Endothelial cell of umbilical vein (primary cell): ENCODE results near the gene MLPH. TPM values are rescaled to one million over a fixed set of nuclear protein-coding genes. Genes with fewer than 3 reads are reported as not detected.

Source experiments
- BruUV-seq: library from RNA; stranded (reverse); fragments of 400-500 nt; replicated peaks from 2 replicates; lab custom pipeline; 2021; lab: Mats Ljungman, UMichigan
- CTCF ChIA-PET: fragments of 300-600, 350-600 bp; sonication (Branson Sonifier 250); formaldehyde crosslinking; loops from one replicate; lab custom pipeline; 2021; ENCODE audit warnings: antibody characterized with exemption, inconsistent platforms; lab: Charles Lee
- POLR2A ChIA-PET: fragments of 300-600, 350-600 bp; sonication (Branson Sonifier 250); formaldehyde crosslinking; loops from one replicate; lab custom pipeline; 2021; ENCODE audit warnings: antibody characterized with exemption, inconsistent platforms; lab: Charles Lee
- DNase-seq: peaks from one replicate; pipeline ENCODE4 v3.0.0-alpha.2; 2011; ENCODE audit warnings: low read depth, low spot score
- FAIRE-seq: peaks from 2 replicates; lab custom pipeline; 2011; peaks lifted over from hg19 to GRCh38; lab: Jason Lieb, UNC
- H2AFZ ChIP-seq: 2 replicates; pipeline ENCODE4 v1.6.0; 2012; ENCODE audit warnings: low read depth, low read length, control low read depth, inconsistent platforms
- H3K27ac ChIP-seq: 2 replicates; pipeline ENCODE4 v1.5.1; 2011; ENCODE audit warnings: low read depth, mild to moderate bottlenecking, control low read depth, low read length, moderate library complexity; ENCODE audit not compliant: insufficient read depth
- H3K27me3 ChIP-seq, 2 experiments: 2 replicates each; pipeline versions ENCODE4 v1.6.0 to v1.6.1; 2011; ENCODE audit warnings: low read length in 2 of 2, mixed read lengths in 1 of 2; ENCODE audit not compliant: control insufficient read depth in 2 of 2, insufficient read depth in 2 of 2
- H3K36me3 ChIP-seq, 2 experiments: 2 replicates in 1 of 2; 3 replicates in 1 of 2; pipeline ENCODE4 v1.5.1; 2011; ENCODE audit warnings: low read length in 2 of 2, mild to moderate bottlenecking in 1 of 2, moderate library complexity in 1 of 2; ENCODE audit not compliant: control insufficient read depth in 2 of 2, insufficient read depth in 2 of 2; ENCODE audit errors: extremely low read depth in 1 of 2
- H3K4me1 ChIP-seq: 3 replicates; pipeline ENCODE4 v1.5.1; 2011; ENCODE audit warnings: mild to moderate bottlenecking, low read length; ENCODE audit not compliant: control insufficient read depth, insufficient read depth; ENCODE audit errors: extremely low read depth
- H3K4me2 ChIP-seq: 2 replicates; pipeline ENCODE4 v1.6.1; 2011; ENCODE audit warnings: low read length, control low read depth, mixed read lengths; ENCODE audit not compliant: insufficient read depth
- H3K4me3 ChIP-seq, 3 experiments: fragments of 200-600 bp in 1 of 3; sonication (generic), shearing (Covaris generic) in 1 of 3; replicated peaks in 1 of 3; 2 replicates each; pipeline ENCODE4 v1.5.1; 2011 to 2016; ENCODE audit warnings: control low read depth in 3 of 3, low read length in 3 of 3, mild to moderate bottlenecking in 2 of 3, inconsistent platforms in 1 of 3, low read depth in 1 of 3, moderate library complexity in 1 of 3; ENCODE audit not compliant: insufficient read depth in 1 of 3
- H3K79me2 ChIP-seq: 2 replicates; pipeline ENCODE4 v1.6.0; 2012; ENCODE audit warnings: low read length, inconsistent platforms; ENCODE audit not compliant: control insufficient read depth, insufficient read depth
- H3K9ac ChIP-seq: replicated peaks from 2 replicates; pipeline ENCODE3; 2011; ENCODE audit warnings: low read length, control low read depth; ENCODE audit not compliant: insufficient read depth; ENCODE audit errors: extremely low read depth
- H3K9me1 ChIP-seq: replicated peaks from 3 replicates; pipeline ENCODE4 v1.6.0; 2011; ENCODE audit warnings: mild to moderate bottlenecking, low read length; ENCODE audit not compliant: control insufficient read depth, insufficient read depth; ENCODE audit errors: extremely low read depth
- H3K9me3 ChIP-seq: replicated peaks from 2 replicates; pipeline ENCODE4 v1.5.1; 2012; ENCODE audit warnings: low read length, inconsistent platforms; ENCODE audit not compliant: control insufficient read depth, insufficient read depth
- H4K20me1 ChIP-seq: replicated peaks from 2 replicates; pipeline ENCODE3; 2011; ENCODE audit warnings: mild to moderate bottlenecking, low read length; ENCODE audit not compliant: control insufficient read depth, insufficient read depth; ENCODE audit errors: extremely low read depth
- EZH2 ChIP-seq: IDR thresholded peaks from 2 replicates; pipeline ENCODE4 v1.6.1; 2012; ENCODE audit warnings: borderline replicate concordance, low read depth, mild to moderate bottlenecking, moderate library complexity, low read length, inconsistent platforms; ENCODE audit not compliant: severe bottlenecking
- FOS ChIP-seq: IDR thresholded peaks from 2 replicates; pipeline ENCODE4 v1.6.1; 2011; ENCODE audit warnings: mild to moderate bottlenecking, low read length, moderate library complexity, borderline replicate concordance; ENCODE audit not compliant: insufficient read depth
- GATA2 ChIP-seq: IDR thresholded peaks from 2 replicates; pipeline ENCODE4 v1.7.0; 2011; ENCODE audit warnings: low read depth, mild to moderate bottlenecking, moderate library complexity, mixed read lengths, low read length; ENCODE audit not compliant: insufficient read length, insufficient read depth
- JUN ChIP-seq: IDR thresholded peaks from 2 replicates; pipeline ENCODE4 v1.6.1; 2011; ENCODE audit warnings: borderline replicate concordance, low read depth; ENCODE audit not compliant: insufficient read length, insufficient read depth
- POLR2AphosphoS5 ChIP-seq: IDR thresholded peaks from 2 replicates; pipeline ENCODE4 v1.6.1; 2012; ENCODE audit warnings: low read depth, mild to moderate bottlenecking, control low read depth, low read length, moderate library complexity; ENCODE audit not compliant: insufficient read depth
- dilution Hi-C: fragments of 300-500 bp; cut with MboI; formaldehyde crosslinking; loops from one replicate; pipeline ENCODE4 v1.15.0; 2019; ENCODE audit warnings: low sequenced_read_pairs; ENCODE audit not compliant: extremely low pct_ligation_motif_present
- intact Hi-C: fragments of 100-400 bp; cut with micrococcal nuclease; formaldehyde crosslinking; loops from one replicate; pipeline ENCODE4 v1.10.0; 2022
- polyA plus RNA-seq, 4 experiments: library from polyadenylated mRNA; depleted of rRNA in 3 of 4; stranded (reverse) in 3 of 4; unstranded in 1 of 4; fragments of >200 nt; gene quantifications; 2 replicates each; pipeline versions ENCODE4 v1.2.1 to v1.2.3, GENCODE V29; 2011 to 2012; ENCODE audit warnings: missing spikeins in 1 of 4
- total RNA-seq: library from RNA; stranded (reverse); gene quantifications from 2 replicates; pipeline ENCODE4 v1.2.3, GENCODE V29; 2021
- TF ChIP-seq, protein P1 (sequence below): IDR thresholded peaks from 2 replicates; pipeline ENCODE4 v1.6.1; 2011; ENCODE audit not compliant: insufficient read depth, insufficient read length
- TF ChIP-seq, protein P2 (sequence below), 2 donors: IDR thresholded peaks; 1 replicate in 1 of 2; 2 replicates in 1 of 2; pipeline ENCODE4 v1.5.1; 2011; ENCODE audit warnings: low read length in 2 of 2, mild to moderate bottlenecking in 2 of 2, moderate library complexity in 2 of 2, control low read depth in 1 of 2, inconsistent platforms in 1 of 2, low read depth in 1 of 2; ENCODE audit not compliant: insufficient read depth in 1 of 2; ENCODE audit errors: extremely low read depth in 1 of 2

The MLPH gene
- total and polyA plus RNA-seq, 2 donors (not counting 3 experiments of a cell fraction or from before 2014, with no cell fraction given): not detected

- Histone ChIP-seq H3K36me3 (no peaks in the 10 kb centered on the region), H3K9ac (no peak overlapping the region), H3K9me1 (no peaks in the 10 kb centered on the region), H3K9me3 (no peaks in the 10 kb centered on the region), H3K4me3 (no peak overlapping the region), H3K4me1 (no peaks in the 10 kb centered on the region), H3K27ac (no peak overlapping the region), H3K4me2 (no peak overlapping the region), H3K27me3 (peaks cover 45 to 54% of the 10 kb centered on the region in 2 experiments), H4K20me1 (no peaks in the 10 kb centered on the region), H2AFZ (no peak overlapping the region), H3K79me2 (no peaks in the 10 kb centered on the region)
- intact Hi-C loops: no loop called here
- BruUV-seq: no TSS peak
- ChIA-PET CTCF (interaction anchor here (0.6 to 3.1 kb wide), 6 partner anchors 15 to 349 kb away, joined by 3 to 25 read pairs (median 3); no protein-coding TSS in a partner anchor), POLR2A (no interaction called here)
- DNase-seq (no peak), FAIRE-seq (no peak)
- dilution Hi-C loops: no loop called here
- TF ChIP-seq, protein P1, sequence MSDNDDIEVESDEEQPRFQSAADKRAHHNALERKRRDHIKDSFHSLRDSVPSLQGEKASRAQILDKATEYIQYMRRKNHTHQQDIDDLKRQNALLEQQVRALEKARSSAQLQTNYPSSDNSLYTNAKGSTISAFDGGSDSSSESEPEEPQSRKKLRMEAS: no peak
- TF ChIP-seq, protein P2, sequence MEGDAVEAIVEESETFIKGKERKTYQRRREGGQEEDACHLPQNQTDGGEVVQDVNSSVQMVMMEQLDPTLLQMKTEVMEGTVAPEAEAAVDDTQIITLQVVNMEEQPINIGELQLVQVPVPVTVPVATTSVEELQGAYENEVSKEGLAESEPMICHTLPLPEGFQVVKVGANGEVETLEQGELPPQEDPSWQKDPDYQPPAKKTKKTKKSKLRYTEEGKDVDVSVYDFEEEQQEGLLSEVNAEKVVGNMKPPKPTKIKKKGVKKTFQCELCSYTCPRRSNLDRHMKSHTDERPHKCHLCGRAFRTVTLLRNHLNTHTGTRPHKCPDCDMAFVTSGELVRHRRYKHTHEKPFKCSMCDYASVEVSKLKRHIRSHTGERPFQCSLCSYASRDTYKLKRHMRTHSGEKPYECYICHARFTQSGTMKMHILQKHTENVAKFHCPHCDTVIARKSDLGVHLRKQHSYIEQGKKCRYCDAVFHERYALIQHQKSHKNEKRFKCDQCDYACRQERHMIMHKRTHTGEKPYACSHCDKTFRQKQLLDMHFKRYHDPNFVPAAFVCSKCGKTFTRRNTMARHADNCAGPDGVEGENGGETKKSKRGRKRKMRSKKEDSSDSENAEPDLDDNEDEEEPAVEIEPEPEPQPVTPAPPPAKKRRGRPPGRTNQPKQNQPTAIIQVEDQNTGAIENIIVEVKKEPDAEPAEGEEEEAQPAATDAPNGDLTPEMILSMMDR (IDR thresholded peaks at IDR 0.05; ENCODE audit: extremely low read depth in 1 of 2, insufficient read depth in 1 of 2, low read depth in 1 of 2, low read length in 2 of 2): no peak
- TF ChIP-seq JUN (no peak), FOS (no peak), POLR2AphosphoS5 (no peak), GATA2 (no peak), EZH2 (no peak)
Observed at GRCh38 chr2:237441605-237442274, 45.3 kb upstream of the MLPH start.
